HEK293T (cell line): ENCODE data around the gene AIF1.

ENCODE experiments used
- BHLHE40 ChIP-seq: fragments of 450-650 bp; IDR thresholded peaks from 2 replicates; pipeline ENCODE4 v1.6.1; 2016; ENCODE audit warnings: mild to moderate bottlenecking, moderate library complexity, borderline replicate concordance
- CTBP1 ChIP-seq: fragments of 450-650 bp; IDR thresholded peaks from 2 replicates; pipeline ENCODE4 v1.6.1; 2016; ENCODE audit warnings: borderline replicate concordance
- ELF4 ChIP-seq: fragments of 450-650 bp; IDR thresholded peaks from 2 replicates; pipeline ENCODE4 v1.6.1; 2017; ENCODE audit warnings: antibody characterized with exemption
- FOXA1 ChIP-seq: fragments of 450-650 bp; IDR thresholded peaks from 2 replicates; pipeline ENCODE4 v1.6.1; 2016; ENCODE audit warnings: mild to moderate bottlenecking
- FOXK2 ChIP-seq: fragments of 450-650 bp; IDR thresholded peaks from 2 replicates; pipeline ENCODE4 v1.6.1; 2016; ENCODE audit warnings: mild to moderate bottlenecking
- FOXM1 ChIP-seq: fragments of 450-650 bp; IDR thresholded peaks from 2 replicates; pipeline ENCODE4 v1.6.1; 2017; ENCODE audit warnings: mild to moderate bottlenecking, borderline replicate concordance
- LEF1 ChIP-seq: fragments of 450-650 bp; IDR thresholded peaks from 2 replicates; pipeline ENCODE4 v1.6.1; 2017; ENCODE audit warnings: mild to moderate bottlenecking, borderline replicate concordance
- NFRKB ChIP-seq: fragments of 450-650 bp; IDR thresholded peaks from 2 replicates; pipeline ENCODE4 v1.6.1; 2016; ENCODE audit warnings: mild to moderate bottlenecking, moderate library complexity
- PKNOX1 ChIP-seq: fragments of 450-650 bp; IDR thresholded peaks from 2 replicates; pipeline ENCODE4 v1.6.1; 2016
- SP1 ChIP-seq: fragments of 450-650 bp; IDR thresholded peaks from 2 replicates; pipeline ENCODE4 v1.6.1; 2017
- TARDBP ChIP-seq: fragments of 450-650 bp; IDR thresholded peaks from 2 replicates; pipeline ENCODE4 v1.6.1; 2016
- ZNF384 ChIP-seq: fragments of 450-650 bp; IDR thresholded peaks from 2 replicates; pipeline ENCODE4 v1.6.1; 2016

GRCh38 chr6:31661262-31662123, 46.5 kb downstream of the AIF1 start:
- no peak for TF ChIP-seq PKNOX1
- TF ChIP-seq FOXK2, result no peak
- no peak for TF ChIP-seq ZNF384
- no peak for TF ChIP-seq FOXA1
- TF ChIP-seq BHLHE40, result no peak
- no peak for TF ChIP-seq ELF4
- TF ChIP-seq SP1, result no peak
- TF ChIP-seq CTBP1, result no peak
- no peak for TF ChIP-seq NFRKB
- TF ChIP-seq LEF1, result no peak
- no peak for TF ChIP-seq FOXM1
- no peak for TF ChIP-seq TARDBP
